Measurements from ENCODE around the gene BCL6B. TPM values are rescaled to one million over a fixed set of nuclear protein-coding genes. Genes with fewer than 3 reads are reported as not detected.

BCL6B gene
- total RNA-seq, 1 experiment from 2014 or later: 0.57 TPM

GRCh38 chr17:7063518-7064094, 40.8 kb downstream of the BCL6B start (continued):
- TF ChIP-seq REST (IDR thresholded peaks at IDR 0.05; ENCODE audit: low read depth) (no peak), FOSL1 (IDR thresholded peaks at IDR 0.05; ENCODE audit: low read depth) (no peak), ZBTB33 (IDR thresholded peaks at IDR 0.05; ENCODE audit: extremely low read depth, insufficient replicate concordance, low read length) (no peak), ATF3 (IDR thresholded peaks at IDR 0.05) (no peak)

- Histone ChIP-seq H2AFZ (ENCODE audit: low read depth, low read length, poor library complexity, severe bottlenecking) (no peak overlapping the region), H3K36me3 (ENCODE audit: control insufficient read depth in 1 of 2, insufficient read depth in 2 of 2, low read length in 2 of 2) (no peaks in the 10 kb centered on the region), H3K27me3 (ENCODE audit: insufficient read depth, low read length) (peaks cover 4% of the 10 kb centered on the region; the same call in 1 of the 2 replicates), H4K20me1 (ENCODE audit: insufficient read depth) (no peaks in the 10 kb centered on the region), H3K79me2 (ENCODE audit: insufficient read depth, low read length) (no peaks in the 10 kb centered on the region), H3K9me3 (ENCODE audit: control insufficient read depth in 1 of 2, insufficient read depth in 1 of 2, low read depth in 1 of 2, low read length in 2 of 2) (no peaks in the 10 kb centered on the region), H3K4me2 (ENCODE audit: low read length) (no peak overlapping the region), H3K4me1 (ENCODE audit: control insufficient read depth in 1 of 2, insufficient read depth in 2 of 2, low read length in 2 of 2) (peaks cover 16 to 25% of the 10 kb centered on the region in 2 experiments), H3K4me3 (replicated peaks in 1 of 2; ENCODE audit: low read depth in 1 of 2, low read length in 2 of 2) (no peak overlapping the region), H3K9me2 (ENCODE audit: insufficient read depth) (no peaks in the 10 kb centered on the region), H3K9ac (ENCODE audit: low read length) (no peak overlapping the region), H3K27ac (ENCODE audit: low read depth, low read length) (no peak overlapping the region)
- POLR2A ChIA-PET: no interaction called here
- ATAC-seq (no peak), DNase-seq (ENCODE audit: low read depth, low spot score) (no peak)
- TF ChIP-seq SIN3A (IDR thresholded peaks at IDR 0.05; ENCODE audit: low read depth): no peak
- TF ChIP-seq JUND (IDR thresholded peaks at IDR 0.05): no peak
- no peak for TF ChIP-seq MAX (IDR thresholded peaks at IDR 0.05)
- RAD21 ChIA-PET (ENCODE audit: low non-redundant PET in 1 of 2, low total read pairs in 2 of 2, uncharacterized antibody in 2 of 2, unreplicated experiment in 2 of 2): no interaction called here
- no TSS peak for BruUV-seq (replicated peaks)
- CTCF ChIA-PET: no interaction called here
- intact Hi-C loops (cut with micrococcal nuclease): no loop called here
Observed at GRCh38 chr17:7064261-7064660, 41.4 kb downstream of the BCL6B start.
